Endothelial cell (in vitro differentiated cells): ENCODE data around the gene ITSN2. TPM values are rescaled to one million over a fixed set of nuclear protein-coding genes. Genes with fewer than 3 reads are reported as not detected.

Source experiments
- DNase-seq: peaks from one replicate; pipeline ENCODE4 v3.0.0; 2021; ENCODE audit warnings: low spot score
- H3K27ac Mint-ChIP-seq: one replicate; pipeline ENCODE4 v1.8.0; 2021; ENCODE audit warnings: mixed read lengths, inconsistent platforms; ENCODE audit not compliant: unreplicated experiment
- H3K27me3 Mint-ChIP-seq: one replicate; pipeline ENCODE4 v1.8.0; 2021; ENCODE audit warnings: mild to moderate bottlenecking, moderate library complexity, mixed read lengths, inconsistent platforms; ENCODE audit not compliant: unreplicated experiment
- H3K36me3 Mint-ChIP-seq: one replicate; pipeline ENCODE4 v1.8.0; 2021; ENCODE audit warnings: mild to moderate bottlenecking, low read depth, mixed read lengths, inconsistent platforms; ENCODE audit not compliant: unreplicated experiment
- H3K4me1 Mint-ChIP-seq: one replicate; pipeline ENCODE4 v1.8.0; 2021; ENCODE audit warnings: mild to moderate bottlenecking, mixed read lengths, inconsistent platforms; ENCODE audit not compliant: unreplicated experiment
- H3K4me3 Mint-ChIP-seq: one replicate; pipeline ENCODE4 v1.8.0; 2021; ENCODE audit warnings: mild to moderate bottlenecking, mixed read lengths, inconsistent platforms; ENCODE audit not compliant: unreplicated experiment
- H3K9me3 Mint-ChIP-seq: one replicate; pipeline ENCODE4 v1.8.0; 2021; ENCODE audit warnings: mixed read lengths, inconsistent platforms; ENCODE audit not compliant: unreplicated experiment
- total RNA-seq: library from RNA; stranded (reverse); fragmentation: NEBNext Ultra II Directional; extraction: Animal tissue kit (Norgen Biotek cat#: 25700); gene quantifications from one replicate; pipeline ENCODE4 v1.2.1, GENCODE V29; 2021; ENCODE audit not compliant: unreplicated experiment
- TF ChIP-seq, protein P1 (sequence below): fragments of 200-600 bp; sonication (generic); IDR thresholded peaks from one replicate; pipeline ENCODE4 v1.5.0; 2021; ENCODE audit warnings: antibody characterized with exemption; ENCODE audit not compliant: unreplicated experiment

ITSN2 gene
- total RNA-seq, 1 donor from 2014 or later = 73.3 TPM

DNA sequence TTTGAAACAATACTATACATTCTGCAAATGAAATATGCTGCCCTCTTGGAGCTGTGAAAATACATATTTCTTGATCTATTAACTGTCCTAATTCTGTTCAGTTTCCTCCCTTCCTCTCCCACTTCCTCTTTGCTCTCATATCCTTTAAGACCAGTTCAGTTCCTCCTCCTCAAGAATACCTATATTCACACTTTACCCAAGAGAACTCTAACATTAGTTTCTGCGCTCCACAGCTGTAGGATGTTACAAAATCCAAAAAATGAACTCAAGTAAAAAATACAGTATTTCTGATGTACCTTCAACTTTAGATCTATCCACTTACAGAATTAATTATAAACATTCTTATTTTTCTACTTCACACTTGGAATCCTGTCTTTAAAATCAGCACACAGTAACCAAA is 5.4 kb downstream of the ITSN2 start:
- H3K27me3 Mint-ChIP-seq = peaks cover 7% of the 10 kb centered on the region

DNA sequence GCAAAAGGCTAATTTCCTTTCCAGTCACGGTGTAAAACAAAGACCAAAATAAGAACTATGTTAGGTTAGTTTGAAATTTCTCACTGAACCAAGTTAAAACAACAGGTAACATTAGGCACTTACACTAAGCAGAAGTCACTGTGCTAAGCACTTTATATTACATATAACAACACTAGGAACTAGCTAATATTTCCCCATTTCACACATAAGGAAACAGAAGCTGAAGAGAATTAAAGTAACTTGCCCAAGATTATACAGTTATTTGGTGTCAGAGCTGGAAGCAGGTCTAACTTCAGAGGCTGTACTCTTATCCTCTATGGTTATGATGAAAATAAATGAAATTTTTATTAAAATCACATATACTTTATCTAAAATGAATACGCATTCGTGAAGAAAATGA is 5.9 kb downstream of the ITSN2 start:
- peaks cover 28% of the 10 kb centered on the region for H3K4me1 Mint-ChIP-seq
- peak overlapping the region; percentile 91 for H3K27ac Mint-ChIP-seq
- H3K4me3 Mint-ChIP-seq = no peak overlapping the region
- TF ChIP-seq, protein P1, sequence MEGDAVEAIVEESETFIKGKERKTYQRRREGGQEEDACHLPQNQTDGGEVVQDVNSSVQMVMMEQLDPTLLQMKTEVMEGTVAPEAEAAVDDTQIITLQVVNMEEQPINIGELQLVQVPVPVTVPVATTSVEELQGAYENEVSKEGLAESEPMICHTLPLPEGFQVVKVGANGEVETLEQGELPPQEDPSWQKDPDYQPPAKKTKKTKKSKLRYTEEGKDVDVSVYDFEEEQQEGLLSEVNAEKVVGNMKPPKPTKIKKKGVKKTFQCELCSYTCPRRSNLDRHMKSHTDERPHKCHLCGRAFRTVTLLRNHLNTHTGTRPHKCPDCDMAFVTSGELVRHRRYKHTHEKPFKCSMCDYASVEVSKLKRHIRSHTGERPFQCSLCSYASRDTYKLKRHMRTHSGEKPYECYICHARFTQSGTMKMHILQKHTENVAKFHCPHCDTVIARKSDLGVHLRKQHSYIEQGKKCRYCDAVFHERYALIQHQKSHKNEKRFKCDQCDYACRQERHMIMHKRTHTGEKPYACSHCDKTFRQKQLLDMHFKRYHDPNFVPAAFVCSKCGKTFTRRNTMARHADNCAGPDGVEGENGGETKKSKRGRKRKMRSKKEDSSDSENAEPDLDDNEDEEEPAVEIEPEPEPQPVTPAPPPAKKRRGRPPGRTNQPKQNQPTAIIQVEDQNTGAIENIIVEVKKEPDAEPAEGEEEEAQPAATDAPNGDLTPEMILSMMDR = no peak
- H3K27me3 Mint-ChIP-seq = peaks cover 7% of the 10 kb centered on the region
- no peaks in the 10 kb centered on the region for H3K9me3 Mint-ChIP-seq
- DNase-seq = no peak
- no peaks in the 10 kb centered on the region for H3K36me3 Mint-ChIP-seq

More for the DNA sequence above, 5.4 kb downstream of the ITSN2 start:
- Mint-ChIP-seq H3K27ac (peak overlapping the region; percentile 91), H3K36me3 (no peaks in the 10 kb centered on the region), H3K4me1 (peaks cover 28% of the 10 kb centered on the region), H3K4me3 (peak overlapping the region; percentile 21), H3K9me3 (no peaks in the 10 kb centered on the region)
- DNase-seq = no peak
- TF ChIP-seq, protein P1 = no peak

DNA sequence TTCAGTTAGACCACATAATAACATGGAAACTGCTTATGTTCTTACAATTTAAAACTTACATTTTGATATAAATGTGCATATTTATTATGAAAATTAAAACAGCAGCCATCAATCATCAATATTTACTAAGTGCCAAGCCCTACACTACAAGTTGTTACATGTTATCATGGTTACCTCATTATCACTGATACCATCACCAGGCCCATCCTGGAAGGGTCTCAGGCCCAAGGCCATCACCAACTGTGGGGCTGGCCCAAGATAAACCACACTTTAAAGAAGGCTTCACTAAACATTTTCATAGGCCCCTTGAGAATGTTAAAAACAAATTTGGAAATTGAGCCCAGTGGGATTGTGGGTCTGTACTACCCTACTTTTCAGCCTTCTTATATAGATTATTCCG is 6.4 kb downstream of the ITSN2 start:
- peaks cover 5% of the 10 kb centered on the region for H3K27me3 Mint-ChIP-seq
- H3K27ac Mint-ChIP-seq = peak overlapping the region; percentile 91
- no peak overlapping the region for H3K4me3 Mint-ChIP-seq
- TF ChIP-seq, protein P1 = no peak
- H3K36me3 Mint-ChIP-seq = no peaks in the 10 kb centered on the region
- DNase-seq = no peak
- peaks cover 27% of the 10 kb centered on the region for H3K4me1 Mint-ChIP-seq
- no peaks in the 10 kb centered on the region for H3K9me3 Mint-ChIP-seq

DNA sequence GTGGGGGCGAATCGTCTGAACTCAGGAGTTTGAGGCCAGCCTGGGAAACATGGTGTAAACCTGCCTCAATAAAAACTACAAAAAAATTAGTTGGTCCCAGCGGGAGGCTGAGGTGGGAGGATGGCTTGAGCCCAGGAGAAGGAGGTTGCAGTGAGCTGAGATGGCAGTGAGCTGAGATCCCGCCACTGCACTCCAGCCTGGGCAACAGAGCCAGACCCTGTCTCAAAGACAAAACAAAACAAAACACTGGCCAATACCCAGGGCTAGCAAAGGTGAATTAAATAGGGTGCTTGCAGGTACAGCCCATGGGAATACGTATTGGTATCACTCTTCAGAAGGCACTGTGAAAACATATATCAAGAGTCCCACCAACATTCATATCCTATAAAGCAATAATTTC is 7.0 kb downstream of the ITSN2 start:
- H3K36me3 Mint-ChIP-seq = no peaks in the 10 kb centered on the region
- TF ChIP-seq, protein P1 = no peak
- peak overlapping the region; percentile 34 for H3K27ac Mint-ChIP-seq
- H3K4me3 Mint-ChIP-seq = no peak overlapping the region
- H3K9me3 Mint-ChIP-seq = no peaks in the 10 kb centered on the region
- DNase-seq = no peak
- H3K27me3 Mint-ChIP-seq = peaks cover 2% of the 10 kb centered on the region
- H3K4me1 Mint-ChIP-seq = peaks cover 24% of the 10 kb centered on the region

DNA sequence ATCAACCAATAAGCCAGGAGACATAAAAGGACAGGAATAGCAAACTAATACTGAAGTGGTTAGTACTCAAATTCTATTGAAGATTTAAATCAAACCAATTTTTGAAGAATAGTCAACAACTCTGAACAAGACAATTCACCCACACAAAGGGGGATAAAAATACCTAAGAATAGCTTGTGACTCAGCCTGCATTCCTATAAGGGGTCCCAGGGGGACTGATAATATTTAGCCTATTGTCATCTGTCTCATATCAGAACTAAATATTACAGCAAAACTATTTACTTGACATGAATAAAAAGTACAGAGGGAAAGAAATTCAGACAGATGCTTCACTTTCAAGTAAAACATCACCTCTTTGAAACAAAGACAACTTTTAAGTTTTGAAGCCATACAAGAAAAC is 7.7 kb downstream of the ITSN2 start:
- Mint-ChIP-seq H3K9me3 (no peaks in the 10 kb centered on the region), H3K27me3 (peaks cover 2% of the 10 kb centered on the region), H3K27ac (no peak overlapping the region), H3K4me3 (no peak overlapping the region), H3K36me3 (no peaks in the 10 kb centered on the region), H3K4me1 (peaks cover 24% of the 10 kb centered on the region)
- TF ChIP-seq, protein P1 = no peak
- DNase-seq = no peak
